SK-N-SH (cell line): ENCODE data around the gene SLC35C1. TPM values are rescaled to one million over a fixed set of nuclear protein-coding genes. Genes with fewer than 3 reads are reported as not detected.

ENCODE experiments used
- CTCF ChIA-PET: fragments of 300-600, 350-600 bp; formaldehyde crosslinking; extraction: SDS; loops from one replicate; lab custom pipeline; 2021; lab: Yijun Ruan, JAX
- POLR2A ChIA-PET: fragments of 350-600 bp; sonication (Branson Sonifier 250); formaldehyde crosslinking; extraction: SDS; loops from one replicate; lab custom pipeline; 2020; ENCODE audit warnings: antibody characterized with exemption, inconsistent platforms; lab: Yijun Ruan, JAX
- DNase-seq: peaks from one replicate; pipeline ENCODE4 v3.0.0; 2012
- H2AFZ ChIP-seq: fragments of 200-600 bp; sonication (generic); 2 replicates; pipeline ENCODE4 v1.8.1; 2016; ENCODE audit warnings: antibody characterized with exemption, mild to moderate bottlenecking, low read depth
- H3F3A ChIP-seq: fragments of 200-600 bp; sonication (generic); replicated peaks from 2 replicates; pipeline ENCODE3; 2016; ENCODE audit warnings: antibody characterized with exemption, mild to moderate bottlenecking; ENCODE audit not compliant: insufficient read depth
- H3K27ac ChIP-seq, 2 experiments: fragments of 200-500 bp in 1 of 2; fragments of 200-600 bp in 1 of 2; sonication (Bioruptor generic) in 1 of 2; sonication (generic), shearing (Covaris generic) in 1 of 2; 2 replicates each; pipeline versions ENCODE4 v1.5.1 to v1.6.1; 2014 to 2016; ENCODE audit warnings: low read depth in 2 of 2, inconsistent platforms in 1 of 2, low read length in 1 of 2, mild to moderate bottlenecking in 1 of 2, mixed read lengths in 1 of 2
- H3K27me3 ChIP-seq: fragments of 200-600 bp; sonication (generic), shearing (Covaris generic); 2 replicates; pipeline ENCODE4 v1.6.1; 2016; ENCODE audit warnings: mixed run types; ENCODE audit not compliant: insufficient read depth
- H3K36me3 ChIP-seq, 2 experiments: fragments of 200-500 bp in 1 of 2; fragments of 200-600 bp in 1 of 2; sonication (Bioruptor generic) in 1 of 2; sonication (generic) in 1 of 2; replicated peaks in 1 of 2; 2 replicates each; pipeline versions ENCODE3 to v1.5.1; 2014 to 2016; ENCODE audit warnings: low read length in 1 of 2, mild to moderate bottlenecking in 1 of 2; ENCODE audit not compliant: insufficient read depth in 2 of 2, control insufficient read depth in 1 of 2
- H3K4me1 ChIP-seq, 2 experiments: fragments of 200-500 bp in 1 of 2; fragments of 200-600 bp in 1 of 2; sonication (Bioruptor generic) in 1 of 2; sonication (generic), shearing (Covaris generic) in 1 of 2; 2 replicates each; pipeline versions ENCODE4 v1.5.1 to v1.6.1; 2014 to 2016; ENCODE audit warnings: low read depth in 1 of 2, low read length in 1 of 2, mixed run types in 1 of 2; ENCODE audit not compliant: insufficient read depth in 2 of 2, control insufficient read depth in 1 of 2
- H3K4me2 ChIP-seq: fragments of 200-600 bp; sonication (generic), shearing (Covaris generic); 2 replicates; pipeline ENCODE4 v1.6.1; 2017; ENCODE audit warnings: mixed run types
- H3K4me3 ChIP-seq, 2 experiments: fragments of 200-500 bp in 1 of 2; fragments of 200-600 bp in 1 of 2; sonication (Bioruptor generic) in 1 of 2; sonication (generic), shearing (Covaris generic) in 1 of 2; 2 replicates each; pipeline versions ENCODE4 v1.5.1 to v1.8.1; 2014 to 2016; ENCODE audit warnings: low read depth in 2 of 2, inconsistent platforms in 1 of 2, low read length in 1 of 2, mild to moderate bottlenecking in 1 of 2, mixed read lengths in 1 of 2, moderate library complexity in 1 of 2
- H3K79me2 ChIP-seq: fragments of 200-600 bp; sonication (generic); 2 replicates; pipeline ENCODE4 v1.8.1; 2017; ENCODE audit warnings: mild to moderate bottlenecking; ENCODE audit not compliant: insufficient read depth
- H3K9ac ChIP-seq: fragments of 200-600 bp; sonication (generic); 2 replicates; pipeline ENCODE4 v1.6.1; 2017; ENCODE audit warnings: mixed run types
- H3K9me2 ChIP-seq: fragments of 200-600 bp; sonication (generic); 2 replicates; pipeline ENCODE4 v1.6.1; 2017; ENCODE audit warnings: mixed run types
- H3K9me3 ChIP-seq: fragments of 200-600 bp; sonication (generic); 2 replicates; pipeline ENCODE4 v1.6.1; 2017; ENCODE audit warnings: mixed run types, mild to moderate bottlenecking, moderate library complexity
- H4K20me1 ChIP-seq: fragments of 200-600 bp; sonication (generic); 2 replicates; pipeline ENCODE4 v1.6.1; 2017; ENCODE audit warnings: mild to moderate bottlenecking, mixed run types; ENCODE audit not compliant: insufficient read depth
- ELF1 ChIP-seq: IDR thresholded peaks from 2 replicates; pipeline ENCODE4 v1.4.0; 2012
- EZH2phosphoT487 ChIP-seq: fragments of 200-600 bp; sonication (generic); IDR thresholded peaks from 2 replicates; pipeline ENCODE4 v1.6.1; 2017; ENCODE audit warnings: low read depth, mixed run types, mild to moderate bottlenecking, antibody characterized with exemption, moderate library complexity, borderline replicate concordance
- FOXM1 ChIP-seq: IDR thresholded peaks from 2 replicates; pipeline ENCODE4 v1.4.0; 2012; ENCODE audit warnings: low read depth, mild to moderate bottlenecking
- GABPA ChIP-seq: IDR thresholded peaks from 2 replicates; pipeline ENCODE4 v1.4.0; 2012; ENCODE audit warnings: low read depth, mild to moderate bottlenecking
- JUND ChIP-seq: IDR thresholded peaks from 2 replicates; pipeline ENCODE4 v1.4.0; 2012
- RCOR1 ChIP-seq: fragments of 150-350 bp; IDR thresholded peaks from 2 replicates; pipeline ENCODE4 v1.6.1; 2017; ENCODE audit warnings: antibody characterized with exemption, low read length
- SMC3 ChIP-seq: IDR thresholded peaks from 2 replicates; pipeline ENCODE4 v1.6.1; 2012; ENCODE audit warnings: low read depth, low read length, improper control_type of control experiment
- TAF1 ChIP-seq: IDR thresholded peaks from 2 replicates; pipeline ENCODE4 v1.6.1; 2012; ENCODE audit warnings: low read depth, mild to moderate bottlenecking, low read length, moderate library complexity, borderline replicate concordance
- TCF12 ChIP-seq: IDR thresholded peaks from 2 replicates; pipeline ENCODE4 v1.4.0; 2012
- YY1 ChIP-seq: IDR thresholded peaks from 2 replicates; pipeline ENCODE4 v1.4.0; 2012; ENCODE audit warnings: low read depth, mild to moderate bottlenecking
- WGBS: methylation state at CpG from one replicate; pipeline ENCODE4 v1.1.6; 2017; ENCODE audit warnings: low lambda C conversion rate; 5-methylcytosine and 5-hydroxymethylcytosine counted together
- polyA plus RNA-seq, 3 experiments: library from polyadenylated mRNA; depleted of rRNA; stranded (reverse); fragments of >200 nt; gene quantifications; 2 replicates each; pipeline ENCODE4 v1.2.3, GENCODE V29; 2012
- TF ChIP-seq, protein P1 (sequence below): IDR thresholded peaks from 2 replicates; pipeline ENCODE4 v1.4.0; 2012; ENCODE audit warnings: low read depth, borderline replicate concordance
- TF ChIP-seq, protein P2 (sequence below): IDR thresholded peaks from 2 replicates; pipeline ENCODE4 v1.6.1; 2012; ENCODE audit warnings: mild to moderate bottlenecking, low read depth, low read length, moderate library complexity
- TF ChIP-seq, protein P3 (sequence below): IDR thresholded peaks from 2 replicates; pipeline ENCODE4; 2012

Gene SLC35C1
- polyA plus RNA-seq, 1 of the 3 experiments (the other 2 are of a cell fraction) = 6.2 TPM

- Histone ChIP-seq H2AFZ (no peak overlapping the region), H3K27ac (peak overlapping the region; percentile 87 to 95), H3K36me3 (peaks cover 34 to 35% of the 10 kb centered on the region in 2 experiments), H3K4me3 (no peak overlapping the region), H3F3A (peaks cover 15% of the 10 kb centered on the region), H3K4me2 (peak overlapping the region; percentile 60; the same call in 1 of the 2 replicates), H3K9me3 (no peaks in the 10 kb centered on the region), H3K27me3 (no peaks in the 10 kb centered on the region), H3K9ac (peak overlapping the region; percentile 15; the same call in 1 of the 2 replicates), H3K4me1 (peaks cover 36 to 52% of the 10 kb centered on the region in 2 experiments), H3K79me2 (peaks cover 13% of the 10 kb centered on the region; the same call in 1 of the 2 replicates), H4K20me1 (0 out of 2 replicates have a peak, but pooled peaks cover 11% of the 10 kb centered on the region), H3K9me2 (no peaks in the 10 kb centered on the region)
- POLR2A ChIA-PET = interaction anchor here (1.1 to 1.2 kb wide), 2 partner anchors 12 to 59 kb away, joined by 5 to 6 read pairs; partner anchors contain the start of gene CRY2
- CTCF ChIA-PET = interaction anchor here (0.6 to 8.1 kb wide), 7 partner anchors 11 to 106 kb away, joined by 3 to 118 read pairs (median 3); partner anchors contain the start of gene CRY2
- WGBS = 88% methylated on average over 5 of the region's 5 CpGs
- no peak for TF ChIP-seq RCOR1
- no peak for TF ChIP-seq YY1
- TF ChIP-seq GABPA = no peak
- TF ChIP-seq FOXM1 = no peak
- TF ChIP-seq TAF1 = no peak
- TF ChIP-seq, protein P1, sequence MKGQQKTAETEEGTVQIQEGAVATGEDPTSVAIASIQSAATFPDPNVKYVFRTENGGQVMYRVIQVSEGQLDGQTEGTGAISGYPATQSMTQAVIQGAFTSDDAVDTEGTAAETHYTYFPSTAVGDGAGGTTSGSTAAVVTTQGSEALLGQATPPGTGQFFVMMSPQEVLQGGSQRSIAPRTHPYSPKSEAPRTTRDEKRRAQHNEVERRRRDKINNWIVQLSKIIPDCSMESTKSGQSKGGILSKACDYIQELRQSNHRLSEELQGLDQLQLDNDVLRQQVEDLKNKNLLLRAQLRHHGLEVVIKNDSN = no peak
- TF ChIP-seq, protein P2, sequence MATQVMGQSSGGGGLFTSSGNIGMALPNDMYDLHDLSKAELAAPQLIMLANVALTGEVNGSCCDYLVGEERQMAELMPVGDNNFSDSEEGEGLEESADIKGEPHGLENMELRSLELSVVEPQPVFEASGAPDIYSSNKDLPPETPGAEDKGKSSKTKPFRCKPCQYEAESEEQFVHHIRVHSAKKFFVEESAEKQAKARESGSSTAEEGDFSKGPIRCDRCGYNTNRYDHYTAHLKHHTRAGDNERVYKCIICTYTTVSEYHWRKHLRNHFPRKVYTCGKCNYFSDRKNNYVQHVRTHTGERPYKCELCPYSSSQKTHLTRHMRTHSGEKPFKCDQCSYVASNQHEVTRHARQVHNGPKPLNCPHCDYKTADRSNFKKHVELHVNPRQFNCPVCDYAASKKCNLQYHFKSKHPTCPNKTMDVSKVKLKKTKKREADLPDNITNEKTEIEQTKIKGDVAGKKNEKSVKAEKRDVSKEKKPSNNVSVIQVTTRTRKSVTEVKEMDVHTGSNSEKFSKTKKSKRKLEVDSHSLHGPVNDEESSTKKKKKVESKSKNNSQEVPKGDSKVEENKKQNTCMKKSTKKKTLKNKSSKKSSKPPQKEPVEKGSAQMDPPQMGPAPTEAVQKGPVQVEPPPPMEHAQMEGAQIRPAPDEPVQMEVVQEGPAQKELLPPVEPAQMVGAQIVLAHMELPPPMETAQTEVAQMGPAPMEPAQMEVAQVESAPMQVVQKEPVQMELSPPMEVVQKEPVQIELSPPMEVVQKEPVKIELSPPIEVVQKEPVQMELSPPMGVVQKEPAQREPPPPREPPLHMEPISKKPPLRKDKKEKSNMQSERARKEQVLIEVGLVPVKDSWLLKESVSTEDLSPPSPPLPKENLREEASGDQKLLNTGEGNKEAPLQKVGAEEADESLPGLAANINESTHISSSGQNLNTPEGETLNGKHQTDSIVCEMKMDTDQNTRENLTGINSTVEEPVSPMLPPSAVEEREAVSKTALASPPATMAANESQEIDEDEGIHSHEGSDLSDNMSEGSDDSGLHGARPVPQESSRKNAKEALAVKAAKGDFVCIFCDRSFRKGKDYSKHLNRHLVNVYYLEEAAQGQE = no peak
- TF ChIP-seq TCF12 = no peak
- TF ChIP-seq, protein P3, sequence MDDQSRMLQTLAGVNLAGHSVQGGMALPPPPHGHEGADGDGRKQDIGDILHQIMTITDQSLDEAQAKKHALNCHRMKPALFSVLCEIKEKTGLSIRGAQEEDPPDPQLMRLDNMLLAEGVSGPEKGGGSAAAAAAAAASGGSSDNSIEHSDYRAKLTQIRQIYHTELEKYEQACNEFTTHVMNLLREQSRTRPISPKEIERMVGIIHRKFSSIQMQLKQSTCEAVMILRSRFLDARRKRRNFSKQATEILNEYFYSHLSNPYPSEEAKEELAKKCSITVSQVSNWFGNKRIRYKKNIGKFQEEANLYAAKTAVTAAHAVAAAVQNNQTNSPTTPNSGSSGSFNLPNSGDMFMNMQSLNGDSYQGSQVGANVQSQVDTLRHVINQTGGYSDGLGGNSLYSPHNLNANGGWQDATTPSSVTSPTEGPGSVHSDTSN = no peak
- TF ChIP-seq JUND = no peak
- no peak for TF ChIP-seq SMC3
- TF ChIP-seq EZH2phosphoT487 = no peak
- no peak for TF ChIP-seq ELF1
- DNase-seq = no peak
These were observed 53.9 kb downstream of the SLC35C1 start for GRCh38 chr11:45858751-45859398.
